Measurements from ENCODE around the gene OR8B2.
A peak's percentile ranks its signal among the peaks of the same experiment; 100 is the strongest.

Gene OR8B2, protein sequence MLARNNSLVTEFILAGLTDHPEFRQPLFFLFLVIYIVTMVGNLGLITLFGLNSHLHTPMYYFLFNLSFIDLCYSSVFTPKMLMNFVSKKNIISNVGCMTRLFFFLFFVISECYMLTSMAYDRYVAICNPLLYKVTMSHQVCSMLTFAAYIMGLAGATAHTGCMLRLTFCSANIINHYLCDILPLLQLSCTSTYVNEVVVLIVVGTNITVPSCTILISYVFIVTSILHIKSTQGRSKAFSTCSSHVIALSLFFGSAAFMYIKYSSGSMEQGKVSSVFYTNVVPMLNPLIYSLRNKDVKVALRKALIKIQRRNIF

DNA sequence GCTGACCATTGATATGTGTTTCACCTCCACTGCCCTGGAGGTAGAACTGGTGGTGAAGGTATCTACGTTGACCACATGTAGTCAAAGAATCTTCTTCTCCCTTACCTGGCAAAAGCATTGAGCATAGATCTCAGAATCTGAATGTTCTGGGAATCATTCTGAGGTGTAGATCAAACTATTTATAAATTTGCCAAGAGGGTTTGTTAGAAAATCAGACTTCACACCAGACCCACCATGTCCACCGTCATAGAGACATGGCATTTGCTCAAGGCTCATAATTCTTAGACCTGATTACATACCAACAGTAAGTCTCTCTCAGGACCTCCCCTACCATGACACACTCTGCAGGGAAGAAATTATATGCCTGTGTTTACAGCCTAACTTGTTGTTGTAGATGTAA lies at the start of gene OR8B2:
Gene OR8B2 (minus strand): TSS at position 101 of the 400 bp plus-strand sequence. CDS start 1,156 bp downstream, outside the sequence.
- DNase-seq (ENCODE audit: low read depth) = no peak
- TF ChIP-seq, protein P1, sequence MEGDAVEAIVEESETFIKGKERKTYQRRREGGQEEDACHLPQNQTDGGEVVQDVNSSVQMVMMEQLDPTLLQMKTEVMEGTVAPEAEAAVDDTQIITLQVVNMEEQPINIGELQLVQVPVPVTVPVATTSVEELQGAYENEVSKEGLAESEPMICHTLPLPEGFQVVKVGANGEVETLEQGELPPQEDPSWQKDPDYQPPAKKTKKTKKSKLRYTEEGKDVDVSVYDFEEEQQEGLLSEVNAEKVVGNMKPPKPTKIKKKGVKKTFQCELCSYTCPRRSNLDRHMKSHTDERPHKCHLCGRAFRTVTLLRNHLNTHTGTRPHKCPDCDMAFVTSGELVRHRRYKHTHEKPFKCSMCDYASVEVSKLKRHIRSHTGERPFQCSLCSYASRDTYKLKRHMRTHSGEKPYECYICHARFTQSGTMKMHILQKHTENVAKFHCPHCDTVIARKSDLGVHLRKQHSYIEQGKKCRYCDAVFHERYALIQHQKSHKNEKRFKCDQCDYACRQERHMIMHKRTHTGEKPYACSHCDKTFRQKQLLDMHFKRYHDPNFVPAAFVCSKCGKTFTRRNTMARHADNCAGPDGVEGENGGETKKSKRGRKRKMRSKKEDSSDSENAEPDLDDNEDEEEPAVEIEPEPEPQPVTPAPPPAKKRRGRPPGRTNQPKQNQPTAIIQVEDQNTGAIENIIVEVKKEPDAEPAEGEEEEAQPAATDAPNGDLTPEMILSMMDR (conservative IDR thresholded peaks at IDR 0.05; ENCODE audit: low read depth, low read length) = no peak

GRCh38 chr11:124429599-124429998 lies 45.3 kb upstream of the OR8B2 start:
- DNase-seq (ENCODE audit: low read depth) = no peak
- no peak overlapping the region for H3K4me3 ChIP-seq (ENCODE audit: low read depth, low read length)
- TF ChIP-seq, protein P1 (conservative IDR thresholded peaks at IDR 0.05; ENCODE audit: low read depth, low read length) = no peak

More for the DNA sequence above, at the start of gene OR8B2:
- H3K4me3 ChIP-seq (ENCODE audit: low read depth, low read length) = no peak within 1 kb of the TSS

- TF ChIP-seq, protein P1 (conservative IDR thresholded peaks at IDR 0.05; ENCODE audit: low read depth, low read length) = no peak
- no peak for DNase-seq (ENCODE audit: low read depth)
These were observed 40.2 kb upstream of the OR8B2 start, which contains the start of gene OR8B4 for GRCh38 chr11:124424384-124424921. Gene OR8B4, minus strand, starts transcription at chr11:124424871. Its CDS starts 0 bp downstream, at chr11:124424871.

GRCh38 chr11:124421043-124421442 lies 36.7 kb upstream of the OR8B2 start:
- TF ChIP-seq, protein P1 (conservative IDR thresholded peaks at IDR 0.05; ENCODE audit: low read depth, low read length) = no peak
- H3K4me3 ChIP-seq (ENCODE audit: low read depth, low read length) = no peak overlapping the region
- peak; percentile 4 for DNase-seq (ENCODE audit: low read depth)

More at GRCh38 chr11:124424384-124424921, 40.2 kb upstream of the OR8B2 start, which contains the start of gene OR8B4:
- H3K4me3 ChIP-seq (ENCODE audit: low read depth, low read length) = no peak within 1 kb of the TSS

DNA sequence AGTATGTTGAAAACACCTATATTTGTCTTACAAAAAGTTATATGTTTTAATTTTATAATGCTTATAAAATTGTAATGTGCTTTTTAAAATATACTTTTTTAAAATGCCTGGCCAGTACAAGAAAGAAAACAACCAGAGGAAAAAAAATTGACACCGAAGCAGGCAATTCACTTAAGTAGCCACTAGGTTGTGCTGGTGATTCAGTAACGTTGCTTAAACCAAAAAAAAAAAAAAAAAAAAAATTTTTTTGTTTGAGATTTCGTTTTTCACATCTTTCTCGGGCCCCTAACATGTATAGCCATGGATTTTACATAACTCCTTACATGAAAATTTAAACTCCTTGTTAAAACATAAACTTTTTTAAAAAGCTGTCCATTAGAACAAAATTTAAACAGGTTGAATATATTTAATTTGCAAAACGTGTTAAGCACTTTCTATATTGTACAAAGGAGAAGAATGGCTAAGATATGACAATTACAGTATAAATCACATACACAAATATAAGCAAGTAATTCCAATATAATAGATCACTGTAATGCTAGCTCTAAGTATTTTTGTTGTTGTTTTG lies 31.1 kb upstream of the OR8B2 start:
- TF ChIP-seq, protein P1 (conservative IDR thresholded peaks at IDR 0.05; ENCODE audit: low read depth, low read length) = peak; percentile 76
- DNase-seq (ENCODE audit: low read depth) = peak; percentile 84
- H3K4me3 ChIP-seq (ENCODE audit: low read depth, low read length) = no peak overlapping the region

DNA sequence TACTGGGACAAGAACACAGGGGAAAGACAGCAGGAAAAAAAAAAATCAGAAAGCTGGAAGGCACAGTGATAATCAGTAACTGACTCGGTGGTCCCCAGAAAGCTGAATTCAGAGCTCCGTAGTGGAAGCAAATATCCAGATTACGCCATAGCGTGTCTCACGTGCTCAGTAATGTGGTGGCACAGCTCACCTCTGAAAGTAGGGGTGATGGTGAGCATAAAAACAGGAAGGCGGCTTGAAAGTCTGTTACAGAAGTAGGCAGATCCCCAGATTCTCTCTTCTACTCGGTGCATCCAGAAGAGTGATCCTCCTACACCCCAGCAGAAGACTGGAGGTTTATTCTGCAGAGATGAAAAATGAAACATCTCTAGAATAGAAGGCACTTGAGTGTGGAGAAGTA lies 25.6 kb upstream of the OR8B2 start:
- TF ChIP-seq, protein P1 (conservative IDR thresholded peaks at IDR 0.05; ENCODE audit: low read depth, low read length) = no peak
- no peak overlapping the region for H3K4me3 ChIP-seq (ENCODE audit: low read depth, low read length)
- no peak for DNase-seq (ENCODE audit: low read depth)

Data from choroid plexus epithelial cell (primary cell).